ENCODE results near the gene IDH3G. TPM values are rescaled to one million over a fixed set of nuclear protein-coding genes. Genes with fewer than 3 reads are reported as not detected.

IDH3G gene
- total and polyA plus RNA-seq, 8 donors: 15.8 to 48.4 (median 25.1) TPM

DNA sequence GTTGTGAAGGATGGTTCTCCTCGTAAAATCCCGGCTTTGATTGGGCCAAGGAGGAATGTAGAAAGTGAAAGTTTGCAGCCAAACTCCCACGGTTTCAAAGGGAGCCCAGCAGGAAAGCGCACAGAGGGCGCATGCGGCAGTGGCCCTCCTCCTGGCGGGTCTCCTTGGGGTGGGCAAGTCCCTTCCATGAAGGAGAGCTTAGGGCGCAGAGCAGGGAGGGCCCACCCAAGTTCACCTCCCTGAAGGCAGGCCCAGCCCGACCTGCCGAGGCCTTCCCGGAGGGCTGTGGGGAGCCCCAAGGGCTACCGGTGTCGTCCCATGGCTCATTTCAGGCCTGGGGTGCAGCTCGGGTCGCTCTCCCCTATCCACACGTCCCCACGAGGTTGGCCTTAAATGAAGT lies 34.1 kb upstream of the IDH3G start:
- H3K27ac ChIP-seq: no peak overlapping the region
- 42 to 64% methylated on average over 17 of the region's 17 CpGs for WGBS, 2 donors

GRCh38 chrX:153827903-153828302 lies 33.7 kb upstream of the IDH3G start:
- DNase-seq: no peak
- H3K27ac ChIP-seq: no peak overlapping the region
- no peak for FAIRE-seq
- WGBS, 2 donors: 73 to 87% methylated on average over 9 of the region's 9 CpGs
- intact Hi-C loops (cut with DNase I): no loop called here
- no peaks in the 10 kb centered on the region for H3K36me3 ChIP-seq
- H3K9me3 ChIP-seq: no peaks in the 10 kb centered on the region
- H3K4me1 ChIP-seq: no peaks in the 10 kb centered on the region
- H3K4me3 ChIP-seq: no peak overlapping the region
- H3K27me3 ChIP-seq: peaks cover 0 to 14% (median 1%) of the 10 kb centered on the region in 4 donors
- TF ChIP-seq, protein P1, sequence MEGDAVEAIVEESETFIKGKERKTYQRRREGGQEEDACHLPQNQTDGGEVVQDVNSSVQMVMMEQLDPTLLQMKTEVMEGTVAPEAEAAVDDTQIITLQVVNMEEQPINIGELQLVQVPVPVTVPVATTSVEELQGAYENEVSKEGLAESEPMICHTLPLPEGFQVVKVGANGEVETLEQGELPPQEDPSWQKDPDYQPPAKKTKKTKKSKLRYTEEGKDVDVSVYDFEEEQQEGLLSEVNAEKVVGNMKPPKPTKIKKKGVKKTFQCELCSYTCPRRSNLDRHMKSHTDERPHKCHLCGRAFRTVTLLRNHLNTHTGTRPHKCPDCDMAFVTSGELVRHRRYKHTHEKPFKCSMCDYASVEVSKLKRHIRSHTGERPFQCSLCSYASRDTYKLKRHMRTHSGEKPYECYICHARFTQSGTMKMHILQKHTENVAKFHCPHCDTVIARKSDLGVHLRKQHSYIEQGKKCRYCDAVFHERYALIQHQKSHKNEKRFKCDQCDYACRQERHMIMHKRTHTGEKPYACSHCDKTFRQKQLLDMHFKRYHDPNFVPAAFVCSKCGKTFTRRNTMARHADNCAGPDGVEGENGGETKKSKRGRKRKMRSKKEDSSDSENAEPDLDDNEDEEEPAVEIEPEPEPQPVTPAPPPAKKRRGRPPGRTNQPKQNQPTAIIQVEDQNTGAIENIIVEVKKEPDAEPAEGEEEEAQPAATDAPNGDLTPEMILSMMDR (IDR thresholded peaks at IDR 0.05): no peak
- ATAC-seq: no peak

More for the DNA sequence above, 34.1 kb upstream of the IDH3G start:
- Histone ChIP-seq H3K4me3 (no peak overlapping the region), H3K36me3 (no peaks in the 10 kb centered on the region), H3K4me1 (no peaks in the 10 kb centered on the region), H3K9me3 (no peaks in the 10 kb centered on the region), H3K27me3 (peaks cover 0 to 14% (median 1%) of the 10 kb centered on the region in 4 donors)
- ATAC-seq: no peak
- FAIRE-seq: no peak
- TF ChIP-seq, protein P1 (IDR thresholded peaks at IDR 0.05): no peak
- intact Hi-C loops (cut with DNase I): no loop called here
- DNase-seq: peak in 1 of 6 donors; percentile 55

DNA sequence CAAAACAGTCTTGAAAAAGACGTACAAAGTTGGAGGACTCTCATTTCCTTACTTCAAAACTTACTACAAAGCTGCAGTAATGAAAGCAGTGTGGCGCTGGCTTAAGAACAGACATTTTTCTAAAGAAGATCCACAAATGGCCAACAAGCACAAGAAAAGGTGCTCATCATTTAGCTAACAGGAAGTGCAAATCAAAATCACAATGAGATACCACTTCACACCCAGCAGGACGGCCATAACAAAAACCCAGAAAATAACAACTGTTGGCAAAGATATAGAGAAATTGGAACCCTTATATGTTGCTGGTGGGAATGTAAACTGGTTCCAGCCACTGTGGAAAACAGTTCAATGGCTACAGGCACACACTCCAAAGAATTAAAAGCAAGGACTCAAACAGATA lies 32.8 kb upstream of the IDH3G start:
- Histone ChIP-seq H3K27ac (no peak overlapping the region), H3K4me1 (no peaks in the 10 kb centered on the region), H3K27me3 (peaks cover 0 to 11% (median 1%) of the 10 kb centered on the region in 4 donors), H3K36me3 (no peaks in the 10 kb centered on the region), H3K4me3 (no peak overlapping the region), H3K9me3 (no peaks in the 10 kb centered on the region)
- WGBS, 2 donors: 61 to 78% methylated on average over 3 of the region's 3 CpGs
- TF ChIP-seq, protein P1 (IDR thresholded peaks at IDR 0.05): no peak
- ATAC-seq: no peak
- no peak for FAIRE-seq
- intact Hi-C loops (cut with DNase I): no loop called here
- no peak for DNase-seq

GRCh38 chrX:153825042-153825441 lies 30.9 kb upstream of the IDH3G start:
- ATAC-seq: no peak
- DNase-seq: no peak
- intact Hi-C loops (cut with DNase I): no loop called here
- Histone ChIP-seq H3K4me1 (no peaks in the 10 kb centered on the region), H3K27ac (no peak overlapping the region), H3K4me3 (no peak overlapping the region), H3K9me3 (no peaks in the 10 kb centered on the region), H3K27me3 (peaks cover 0 to 23% (median 1%) of the 10 kb centered on the region in 4 donors), H3K36me3 (no peaks in the 10 kb centered on the region)
- no peak for FAIRE-seq
- 66 to 75% methylated on average over 8 of the region's 8 CpGs for WGBS, 2 donors
- TF ChIP-seq, protein P1 (IDR thresholded peaks at IDR 0.05): no peak

GRCh38 chrX:153824348-153824747 lies 30.2 kb upstream of the IDH3G start:
- WGBS, 2 donors: 78 to 80% methylated on average over 10 of the region's 10 CpGs
- no peak overlapping the region for H3K4me3 ChIP-seq
- peaks cover 0 to 28% (median 1%) of the 10 kb centered on the region in 4 donors for H3K27me3 ChIP-seq
- H3K4me1 ChIP-seq: no peaks in the 10 kb centered on the region
- FAIRE-seq (no peak), ATAC-seq (no peak), DNase-seq (no peak)
- H3K27ac ChIP-seq: no peak overlapping the region
- TF ChIP-seq, protein P1 (IDR thresholded peaks at IDR 0.05): no peak
- H3K36me3 ChIP-seq: no peaks in the 10 kb centered on the region
- H3K9me3 ChIP-seq: no peaks in the 10 kb centered on the region
- intact Hi-C loops (cut with DNase I): no loop called here

All from pancreas (tissue), 10 donors.